GM12875 (cell line): ENCODE results near the gene CACNA1D.

Experiments used
- H3K4me3 ChIP-seq: one replicate; pipeline ENCODE4 v1.5.1; 2011; ENCODE audit warnings: low read depth, low read length, control low read depth
- CTCF ChIP-seq: IDR thresholded peaks from 2 replicates; pipeline ENCODE4 v1.5.1; 2011; ENCODE audit warnings: low read depth, mild to moderate bottlenecking, control low read depth, inconsistent platforms, low read length, moderate library complexity, borderline replicate concordance; ENCODE audit not compliant: insufficient read depth

The CACNA1D gene

GRCh38 chr3:53618524-53618906, 124.1 kb downstream of the CACNA1D start:
- no peak overlapping the region for H3K4me3 ChIP-seq
- TF ChIP-seq CTCF: no peak

- TF ChIP-seq CTCF: no peak
- no peak overlapping the region for H3K4me3 ChIP-seq
These were observed 124.5 kb downstream of the CACNA1D start for GRCh38 chr3:53618936-53619335.

- H3K4me3 ChIP-seq: no peak overlapping the region
- TF ChIP-seq CTCF: no peak
These were observed 129.8 kb downstream of the CACNA1D start for GRCh38 chr3:53624061-53624857.

- TF ChIP-seq CTCF: no peak
- H3K4me3 ChIP-seq: no peak overlapping the region
These were observed 132.5 kb downstream of the CACNA1D start for GRCh38 chr3:53626876-53627275.

GRCh38 chr3:53628536-53629401, 134.4 kb downstream of the CACNA1D start:
- no peak for TF ChIP-seq CTCF
- H3K4me3 ChIP-seq: no peak overlapping the region

- TF ChIP-seq CTCF: no peak
- no peak overlapping the region for H3K4me3 ChIP-seq
These were observed 135.0 kb downstream of the CACNA1D start for GRCh38 chr3:53629402-53629723.

- TF ChIP-seq CTCF: no peak
- no peak overlapping the region for H3K4me3 ChIP-seq
These were observed 136.1 kb downstream of the CACNA1D start for GRCh38 chr3:53630547-53630946.
